Brain microvascular endothelial cell (primary cell): ENCODE measurements around the gene SNX18.

Experiments used
- DNase-seq: peaks from one replicate; pipeline ENCODE4 v3.0.0-alpha.2; 2020
- H3K27ac ChIP-seq: fragments of 250-450 bp; sonication (Bioruptor Pico); 2 replicates; pipeline ENCODE4 v1.5.1; 2020; ENCODE audit warnings: mild to moderate bottlenecking, moderate library complexity
- H3K27me3 ChIP-seq: fragments of 250-450 bp; sonication (Bioruptor Pico); replicated peaks from 2 replicates; pipeline ENCODE4 v1.5.1; 2020; ENCODE audit warnings: mild to moderate bottlenecking
- H3K36me3 ChIP-seq: fragments of 250-450 bp; sonication (Bioruptor Pico); replicated peaks from 2 replicates; pipeline ENCODE4 v1.5.1; 2020; ENCODE audit warnings: mild to moderate bottlenecking
- H3K4me3 ChIP-seq: 2 replicates; pipeline ENCODE4 v1.5.1; 2011; ENCODE audit warnings: low read depth, mild to moderate bottlenecking, control low read depth, low read length, moderate library complexity
- in situ Hi-C: cut with HindIII; loops from 2 replicates; pipeline ENCODE4 v1.10.0; 2017; ENCODE audit warnings: low sequenced_read_pairs, low pct_ligation_motif_present
- TF ChIP-seq, protein P1 (sequence below): IDR thresholded peaks from 2 replicates; pipeline ENCODE4 v1.5.1; 2011; ENCODE audit warnings: low read depth, mild to moderate bottlenecking, moderate library complexity, low read length, control low read depth, inconsistent platforms; ENCODE audit errors: missing control alignments

SNX18 gene, protein sequence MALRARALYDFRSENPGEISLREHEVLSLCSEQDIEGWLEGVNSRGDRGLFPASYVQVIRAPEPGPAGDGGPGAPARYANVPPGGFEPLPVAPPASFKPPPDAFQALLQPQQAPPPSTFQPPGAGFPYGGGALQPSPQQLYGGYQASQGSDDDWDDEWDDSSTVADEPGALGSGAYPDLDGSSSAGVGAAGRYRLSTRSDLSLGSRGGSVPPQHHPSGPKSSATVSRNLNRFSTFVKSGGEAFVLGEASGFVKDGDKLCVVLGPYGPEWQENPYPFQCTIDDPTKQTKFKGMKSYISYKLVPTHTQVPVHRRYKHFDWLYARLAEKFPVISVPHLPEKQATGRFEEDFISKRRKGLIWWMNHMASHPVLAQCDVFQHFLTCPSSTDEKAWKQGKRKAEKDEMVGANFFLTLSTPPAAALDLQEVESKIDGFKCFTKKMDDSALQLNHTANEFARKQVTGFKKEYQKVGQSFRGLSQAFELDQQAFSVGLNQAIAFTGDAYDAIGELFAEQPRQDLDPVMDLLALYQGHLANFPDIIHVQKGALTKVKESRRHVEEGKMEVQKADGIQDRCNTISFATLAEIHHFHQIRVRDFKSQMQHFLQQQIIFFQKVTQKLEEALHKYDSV

DNA sequence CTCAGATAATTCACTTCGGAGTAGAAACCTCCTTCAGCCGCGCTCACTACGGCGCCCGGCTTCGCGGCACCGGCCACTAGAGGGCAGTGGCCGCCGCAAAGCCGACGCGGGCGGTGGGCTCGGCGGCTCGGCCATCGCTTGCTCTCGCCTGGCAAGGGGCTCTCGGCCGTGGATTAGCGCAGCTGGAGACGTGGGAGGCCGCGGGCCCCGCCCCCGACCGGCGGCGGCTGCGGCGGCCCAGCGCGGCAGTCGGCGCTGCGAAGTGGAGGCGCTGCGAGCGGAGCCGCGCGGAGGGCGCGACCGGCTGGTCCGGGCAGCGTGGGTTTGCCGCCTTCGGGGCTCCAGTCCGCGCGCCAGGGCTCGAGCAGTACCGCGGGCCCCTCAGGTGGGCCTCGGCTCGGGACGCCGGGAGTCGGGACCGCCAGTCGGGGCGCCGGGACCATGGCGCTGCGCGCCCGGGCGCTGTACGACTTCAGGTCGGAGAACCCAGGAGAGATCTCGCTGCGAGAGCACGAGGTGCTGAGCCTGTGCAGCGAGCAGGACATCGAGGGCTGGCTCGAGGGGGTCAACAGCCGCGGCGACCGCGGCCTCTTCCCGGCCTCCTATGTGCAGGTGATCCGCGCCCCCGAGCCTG lies at the start of gene SNX18:
TSS of gene SNX18 (plus strand) at position 248 of the 634 bp plus-strand sequence. CDS start at position 442, 194 bp downstream.
- in situ Hi-C loops, result no loop called here
- Histone ChIP-seq H3K27me3 (no peaks in the 10 kb centered on the region), H3K4me3 (peak within 1 kb of the TSS; percentile 62), H3K27ac (peak within 1 kb of the TSS; percentile 60), H3K36me3 (no peaks in the 10 kb centered on the region)
- TF ChIP-seq, protein P1, sequence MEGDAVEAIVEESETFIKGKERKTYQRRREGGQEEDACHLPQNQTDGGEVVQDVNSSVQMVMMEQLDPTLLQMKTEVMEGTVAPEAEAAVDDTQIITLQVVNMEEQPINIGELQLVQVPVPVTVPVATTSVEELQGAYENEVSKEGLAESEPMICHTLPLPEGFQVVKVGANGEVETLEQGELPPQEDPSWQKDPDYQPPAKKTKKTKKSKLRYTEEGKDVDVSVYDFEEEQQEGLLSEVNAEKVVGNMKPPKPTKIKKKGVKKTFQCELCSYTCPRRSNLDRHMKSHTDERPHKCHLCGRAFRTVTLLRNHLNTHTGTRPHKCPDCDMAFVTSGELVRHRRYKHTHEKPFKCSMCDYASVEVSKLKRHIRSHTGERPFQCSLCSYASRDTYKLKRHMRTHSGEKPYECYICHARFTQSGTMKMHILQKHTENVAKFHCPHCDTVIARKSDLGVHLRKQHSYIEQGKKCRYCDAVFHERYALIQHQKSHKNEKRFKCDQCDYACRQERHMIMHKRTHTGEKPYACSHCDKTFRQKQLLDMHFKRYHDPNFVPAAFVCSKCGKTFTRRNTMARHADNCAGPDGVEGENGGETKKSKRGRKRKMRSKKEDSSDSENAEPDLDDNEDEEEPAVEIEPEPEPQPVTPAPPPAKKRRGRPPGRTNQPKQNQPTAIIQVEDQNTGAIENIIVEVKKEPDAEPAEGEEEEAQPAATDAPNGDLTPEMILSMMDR, result peak; percentile 75
- DNase-seq, result peak; percentile 80

DNA sequence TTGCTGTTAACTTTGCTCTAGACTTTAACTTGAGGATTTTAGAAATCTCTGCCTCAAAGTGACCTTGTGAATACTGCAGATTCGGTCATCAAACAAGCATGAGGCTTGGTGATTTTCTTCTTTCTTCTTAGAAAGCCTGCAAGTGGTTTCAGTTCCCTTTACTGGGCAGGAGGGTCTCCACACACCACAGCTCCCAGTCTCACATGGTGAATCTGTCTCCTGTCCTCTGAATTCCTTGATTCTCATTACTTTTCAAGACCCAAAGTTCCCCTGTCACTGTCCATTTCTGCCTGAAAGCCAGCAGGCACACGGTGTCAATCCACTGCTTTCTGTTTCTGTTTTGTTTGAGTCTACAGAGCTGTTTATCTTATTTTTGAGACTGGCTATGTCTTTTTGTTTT lies 47.9 kb upstream of the SNX18 start:
- Histone ChIP-seq H3K27ac (peak overlapping the region; percentile 39), H3K4me3 (no peak overlapping the region)

DNA sequence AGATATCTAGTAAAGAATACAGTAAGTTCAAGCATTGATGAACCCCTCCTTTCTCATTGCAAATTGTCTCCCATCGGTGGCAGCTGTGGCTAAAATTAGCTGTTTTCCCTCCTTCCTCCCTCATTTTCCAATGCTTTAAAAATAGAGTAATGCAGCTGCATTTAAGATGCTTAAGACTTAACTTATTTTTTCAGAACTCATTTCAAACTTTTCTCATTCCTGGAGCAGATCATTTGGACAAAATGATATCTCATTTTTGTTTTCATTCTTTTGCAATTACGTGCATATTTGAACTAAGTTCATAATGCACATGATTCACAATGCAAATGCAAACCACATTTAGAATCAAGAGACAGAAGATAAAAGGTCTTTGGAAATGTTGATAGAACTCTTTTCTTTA lies 47.4 kb upstream of the SNX18 start:
- H3K27ac ChIP-seq, result peak overlapping the region; percentile 39

More for the DNA sequence above, 47.9 kb upstream of the SNX18 start:
- H3K36me3 ChIP-seq, result no peaks in the 10 kb centered on the region
- DNase-seq, result no peak
- TF ChIP-seq, protein P1, result no peak
- in situ Hi-C loops, result no loop called here
- no peaks in the 10 kb centered on the region for H3K27me3 ChIP-seq

DNA sequence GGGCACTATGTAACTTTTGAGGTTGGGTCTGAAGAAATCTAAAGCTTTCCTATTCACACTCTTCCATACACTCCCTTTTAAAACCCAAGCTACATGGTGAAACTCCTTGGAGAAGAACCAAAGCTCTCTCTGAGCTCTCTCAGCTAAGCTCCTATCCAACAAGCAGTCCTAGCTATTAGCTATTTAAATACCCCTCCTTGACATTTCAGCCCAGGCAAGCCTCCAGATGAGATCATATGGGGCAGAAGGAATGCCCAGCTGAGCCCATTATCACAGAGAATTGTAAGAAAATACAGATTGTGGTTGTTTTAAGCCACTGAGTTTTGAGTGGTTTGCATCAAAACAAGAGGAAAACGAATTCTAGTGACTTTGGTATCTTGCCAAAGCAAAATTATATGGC lies 46.9 kb upstream of the SNX18 start:
- TF ChIP-seq, protein P1, result no peak
- no peaks in the 10 kb centered on the region for H3K36me3 ChIP-seq
- H3K4me3 ChIP-seq, result no peak overlapping the region
- H3K27me3 ChIP-seq, result no peaks in the 10 kb centered on the region
- H3K27ac ChIP-seq, result peak overlapping the region; percentile 39
- in situ Hi-C loops, result no loop called here
- peak; percentile 60 for DNase-seq

More for the DNA sequence above, 47.4 kb upstream of the SNX18 start:
- DNase-seq, result no peak
- no peaks in the 10 kb centered on the region for H3K36me3 ChIP-seq
- in situ Hi-C loops, result no loop called here
- no peaks in the 10 kb centered on the region for H3K27me3 ChIP-seq
- no peak overlapping the region for H3K4me3 ChIP-seq
- TF ChIP-seq, protein P1, result no peak

DNA sequence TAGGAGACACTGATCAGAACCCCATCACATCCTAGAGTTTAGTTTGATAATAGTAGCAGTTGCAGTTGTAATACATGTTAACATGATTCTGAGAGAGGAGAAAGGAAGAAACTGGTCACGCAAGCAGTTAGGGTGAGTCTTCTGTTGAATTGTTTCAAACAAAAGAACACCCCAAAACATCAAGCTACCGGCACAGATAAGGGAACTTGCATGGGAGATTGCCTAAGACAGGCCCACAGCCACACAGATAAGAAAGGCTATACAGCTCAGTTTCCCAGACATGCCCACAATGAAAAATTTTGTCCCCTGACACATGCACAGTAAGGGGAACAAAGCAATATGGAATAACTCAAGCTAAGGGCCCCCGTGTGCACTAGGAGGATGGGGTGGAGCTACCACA lies 46.2 kb upstream of the SNX18 start:
- Histone ChIP-seq H3K27ac (no peak overlapping the region), H3K4me3 (no peak overlapping the region), H3K36me3 (no peaks in the 10 kb centered on the region), H3K27me3 (no peaks in the 10 kb centered on the region)
- TF ChIP-seq, protein P1, result no peak
- no peak for DNase-seq
- in situ Hi-C loops, result no loop called here
